GM12892 (cell line): Measurements from ENCODE around the gene KCNMB1.

Source experiments
- DNase-seq: peaks from one replicate; pipeline ENCODE4 v3.0.0; 2011; ENCODE audit not compliant: insufficient read length
- FAIRE-seq: peaks from 2 replicates; lab custom pipeline; 2011; peaks lifted over from hg19 to GRCh38; lab: Jason Lieb, UNC
- POLR2A ChIP-seq: IDR thresholded peaks from 2 replicates; pipeline ENCODE4 v1.6.1; 2011; ENCODE audit warnings: low read depth, low read length, control low read depth
- POLR2AphosphoS5 ChIP-seq: IDR thresholded peaks from 2 replicates; pipeline ENCODE4 v1.6.1; 2011; ENCODE audit warnings: low read depth, low read length, control low read depth
- TAF1 ChIP-seq: IDR thresholded peaks from 2 replicates; pipeline ENCODE4 v1.6.1; 2011; ENCODE audit warnings: low read depth, mild to moderate bottlenecking, control low read depth, low read length, borderline replicate concordance

The KCNMB1 gene

GRCh38 chr5:170334626-170335025 lies 54.5 kb downstream of the KCNMB1 start:
- FAIRE-seq = no peak
- TF ChIP-seq TAF1 (no peak), POLR2AphosphoS5 (no peak), POLR2A (no peak)
- DNase-seq = no peak

GRCh38 chr5:170333161-170333910 lies 55.8 kb downstream of the KCNMB1 start:
- TF ChIP-seq POLR2A (no peak), POLR2AphosphoS5 (no peak), TAF1 (no peak)
- DNase-seq = no peak
- peak; percentile 63 for FAIRE-seq

GRCh38 chr5:170332058-170332457 lies 57.1 kb downstream of the KCNMB1 start:
- FAIRE-seq (peak; percentile 14), DNase-seq (no peak)
- TF ChIP-seq POLR2A (no peak), TAF1 (no peak), POLR2AphosphoS5 (no peak)

- FAIRE-seq (no peak), DNase-seq (no peak)
- TF ChIP-seq TAF1 (0 out of 2 replicates have a peak, but pooled peaks have one; percentile 25), POLR2AphosphoS5 (no peak; the same call in 1 of the 2 replicates), POLR2A (peak; percentile 40; the same call in 1 of the 2 replicates)
These were observed 58.6 kb downstream of the KCNMB1 start for GRCh38 chr5:170330568-170331054.

GRCh38 chr5:170329524-170329923 lies 59.6 kb downstream of the KCNMB1 start:
- DNase-seq = no peak
- no peak for TF ChIP-seq POLR2AphosphoS5
- TF ChIP-seq POLR2A = no peak
- peak; percentile 66 for FAIRE-seq

GRCh38 chr5:170327829-170328228 lies 61.3 kb downstream of the KCNMB1 start:
- TF ChIP-seq POLR2AphosphoS5 = no peak
- no peak for TF ChIP-seq POLR2A
- TF ChIP-seq TAF1 = no peak
- FAIRE-seq = peak; percentile 74

GRCh38 chr5:170327168-170327567 lies 62.0 kb downstream of the KCNMB1 start:
- FAIRE-seq (peak; percentile 27), DNase-seq (no peak)
- TF ChIP-seq POLR2AphosphoS5 (no peak), TAF1 (no peak), POLR2A (no peak)

More at GRCh38 chr5:170327829-170328228, 61.3 kb downstream of the KCNMB1 start:
- no peak for DNase-seq
